ENCODE measurements around the gene PCDHB11. TPM values are rescaled to one million over a fixed set of nuclear protein-coding genes. Genes with fewer than 3 reads are reported as not detected.
A peak's percentile ranks its signal among the peaks of the same experiment; 100 is the strongest.

Gene PCDHB11
- total and polyA plus RNA-seq, 9 of the 15 experiments (the other 6 are each of a cell fraction or from before 2014, with no cell fraction given), result not detected

DNA sequence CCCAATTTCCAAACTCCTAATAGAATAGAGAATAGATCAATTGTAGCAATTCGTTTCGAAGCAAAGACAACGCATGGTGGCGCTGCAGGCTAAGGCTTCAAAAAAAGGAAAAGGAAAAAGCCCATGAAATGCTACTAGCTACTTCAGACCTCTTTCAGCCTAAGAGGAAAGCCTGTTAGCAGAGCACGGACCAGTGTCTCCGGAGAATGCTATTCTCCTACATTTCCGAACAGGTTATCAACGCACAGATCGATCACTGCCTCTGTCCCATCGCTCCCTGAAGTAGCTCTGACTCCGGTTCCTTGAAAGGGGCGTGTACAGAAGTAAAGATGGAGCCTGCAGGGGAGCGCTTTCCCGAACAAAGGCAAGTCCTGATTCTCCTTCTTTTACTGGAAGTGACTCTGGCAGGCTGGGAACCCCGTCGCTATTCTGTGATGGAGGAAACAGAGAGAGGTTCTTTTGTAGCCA is 45.9 kb downstream of the PCDHB11 start, which contains the start of gene PCDHB15:
PCDHB15 (plus strand) TSS at position 146 of the 468 bp plus-strand sequence; CDS start at position 330, 184 bp downstream.
- FAIRE-seq, result no peak
- CTCF ChIA-PET (ENCODE audit: low intra/inter-chr PET ratio), result interaction anchor here (0.6 kb wide), 2 partner anchors 313 to 336 kb away, joined by 3 read pairs; no protein-coding TSS in a partner anchor
- POLR2A ChIA-PET, result interaction anchor here (0.6 kb wide), 2 partner anchors 75 to 241 kb away, joined by 3 read pairs; partner anchors contain the start of gene TAF7
- BruUV-seq (replicated peaks), result no TSS peak
- Histone ChIP-seq H3K27ac (ENCODE audit: extremely low read depth, low read depth, low read length) (no peak within 1 kb of the TSS), H3K9me1 (ENCODE audit: control insufficient read depth, insufficient read depth, low read length) (no peaks in the 10 kb centered on the region), H4K20me1 (replicated peaks; ENCODE audit: control insufficient read depth, insufficient read depth, low read length) (no peaks in the 10 kb centered on the region), H2AFZ (ENCODE audit: low read depth, low read length) (peak within 1 kb of the TSS; percentile 77; the same call in 1 of the 2 replicates), H3K9ac (ENCODE audit: insufficient read depth in 1 of 2, low read depth in 2 of 2, low read length in 2 of 2) (no peak within 1 kb of the TSS), H3K9me3 (replicated peaks; ENCODE audit: control insufficient read depth, insufficient read depth, low read depth, low read length) (no peaks in the 10 kb centered on the region), H3K4me1 (replicated peaks in 1 of 2; ENCODE audit: control insufficient read depth in 2 of 2, insufficient read depth in 2 of 2, low read length in 2 of 2) (peaks cover 0 to 10% of the 10 kb centered on the region in 2 experiments; a peak in 1 of 5 replicates), H3K79me2 (ENCODE audit: control insufficient read depth, insufficient read depth, low read length) (no peaks in the 10 kb centered on the region), H3K4me3 (peak within 1 kb of the TSS; percentile 14; the same call in 1 of the 2 replicates), H3K36me3 (ENCODE audit: control insufficient read depth, insufficient read depth, low read length) (no peaks in the 10 kb centered on the region), H3K27me3 (ENCODE audit: control insufficient read depth in 2 of 2, insufficient read depth in 2 of 2, low read length in 2 of 2) (peaks cover 0 to 16% of the 10 kb centered on the region in 2 experiments; a peak in 2 of 5 replicates), H3K4me2 (ENCODE audit: insufficient read depth, low read length) (peak within 1 kb of the TSS; percentile 73)
- peak; percentile 58 for ATAC-seq
- peak; percentile 11 to 44 (median 17) for DNase-seq (ENCODE audit: extremely low read depth in 1 of 4, low spot score in 3 of 4)
- in situ Hi-C loops (cut with MboI) (no loop called here), intact Hi-C loops (cut with micrococcal nuclease) (loop anchor here (2.0 kb wide), 1 partner anchor 320 kb away; no protein-coding TSS in a partner anchor)
- under 1% methylated on average over 16 of the region's 16 CpGs for WGBS (ENCODE audit: insufficient coverage, low coverage, missing lambda C conversion rate)
- TF ChIP-seq STAG1 (CRISPR knock-in tag; IDR thresholded peaks at IDR 0.05; ENCODE audit: borderline replicate concordance), result no peak
- no peak for TF ChIP-seq POLR2A (conservative IDR thresholded peaks at IDR 0.05)
- TF ChIP-seq ZBTB1 (CRISPR knock-in tag; IDR thresholded peaks at IDR 0.05; ENCODE audit: borderline replicate concordance, low read depth), result no peak
- peak; percentile 40 to 57; a peak in 3 of 4 replicates for TF ChIP-seq RAD21 (CRISPR knock-in tag; conservative IDR thresholded peaks at IDR 0.05 in 1 of 2, IDR thresholded peaks at IDR 0.05 in 1 of 2)
- TF ChIP-seq, protein P1, sequence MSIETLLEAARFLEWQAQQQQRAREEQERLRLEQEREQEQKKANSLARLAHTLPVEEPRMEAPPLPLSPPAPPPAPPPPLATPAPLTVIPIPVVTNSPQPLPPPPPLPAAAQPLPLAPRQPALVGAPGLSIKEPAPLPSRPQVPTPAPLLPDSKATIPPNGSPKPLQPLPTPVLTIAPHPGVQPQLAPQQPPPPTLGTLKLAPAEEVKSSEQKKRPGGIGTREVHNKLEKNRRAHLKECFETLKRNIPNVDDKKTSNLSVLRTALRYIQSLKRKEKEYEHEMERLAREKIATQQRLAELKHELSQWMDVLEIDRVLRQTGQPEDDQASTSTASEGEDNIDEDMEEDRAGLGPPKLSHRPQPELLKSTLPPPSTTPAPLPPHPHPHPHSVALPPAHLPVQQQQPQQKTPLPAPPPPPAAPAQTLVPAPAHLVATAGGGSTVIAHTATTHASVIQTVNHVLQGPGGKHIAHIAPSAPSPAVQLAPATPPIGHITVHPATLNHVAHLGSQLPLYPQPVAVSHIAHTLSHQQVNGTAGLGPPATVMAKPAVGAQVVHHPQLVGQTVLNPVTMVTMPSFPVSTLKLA (conservative IDR thresholded peaks at IDR 0.05), result no peak
- TF ChIP-seq, protein P2, sequence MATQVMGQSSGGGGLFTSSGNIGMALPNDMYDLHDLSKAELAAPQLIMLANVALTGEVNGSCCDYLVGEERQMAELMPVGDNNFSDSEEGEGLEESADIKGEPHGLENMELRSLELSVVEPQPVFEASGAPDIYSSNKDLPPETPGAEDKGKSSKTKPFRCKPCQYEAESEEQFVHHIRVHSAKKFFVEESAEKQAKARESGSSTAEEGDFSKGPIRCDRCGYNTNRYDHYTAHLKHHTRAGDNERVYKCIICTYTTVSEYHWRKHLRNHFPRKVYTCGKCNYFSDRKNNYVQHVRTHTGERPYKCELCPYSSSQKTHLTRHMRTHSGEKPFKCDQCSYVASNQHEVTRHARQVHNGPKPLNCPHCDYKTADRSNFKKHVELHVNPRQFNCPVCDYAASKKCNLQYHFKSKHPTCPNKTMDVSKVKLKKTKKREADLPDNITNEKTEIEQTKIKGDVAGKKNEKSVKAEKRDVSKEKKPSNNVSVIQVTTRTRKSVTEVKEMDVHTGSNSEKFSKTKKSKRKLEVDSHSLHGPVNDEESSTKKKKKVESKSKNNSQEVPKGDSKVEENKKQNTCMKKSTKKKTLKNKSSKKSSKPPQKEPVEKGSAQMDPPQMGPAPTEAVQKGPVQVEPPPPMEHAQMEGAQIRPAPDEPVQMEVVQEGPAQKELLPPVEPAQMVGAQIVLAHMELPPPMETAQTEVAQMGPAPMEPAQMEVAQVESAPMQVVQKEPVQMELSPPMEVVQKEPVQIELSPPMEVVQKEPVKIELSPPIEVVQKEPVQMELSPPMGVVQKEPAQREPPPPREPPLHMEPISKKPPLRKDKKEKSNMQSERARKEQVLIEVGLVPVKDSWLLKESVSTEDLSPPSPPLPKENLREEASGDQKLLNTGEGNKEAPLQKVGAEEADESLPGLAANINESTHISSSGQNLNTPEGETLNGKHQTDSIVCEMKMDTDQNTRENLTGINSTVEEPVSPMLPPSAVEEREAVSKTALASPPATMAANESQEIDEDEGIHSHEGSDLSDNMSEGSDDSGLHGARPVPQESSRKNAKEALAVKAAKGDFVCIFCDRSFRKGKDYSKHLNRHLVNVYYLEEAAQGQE (IDR thresholded peaks at IDR 0.05; ENCODE audit: borderline replicate concordance), result peak; percentile 33; the same call in 1 of the 2 replicates
- TF ChIP-seq, protein P2 (CRISPR knock-in tag; IDR thresholded peaks at IDR 0.05; ENCODE audit: low read depth), result no peak
- TF ChIP-seq, protein P3, sequence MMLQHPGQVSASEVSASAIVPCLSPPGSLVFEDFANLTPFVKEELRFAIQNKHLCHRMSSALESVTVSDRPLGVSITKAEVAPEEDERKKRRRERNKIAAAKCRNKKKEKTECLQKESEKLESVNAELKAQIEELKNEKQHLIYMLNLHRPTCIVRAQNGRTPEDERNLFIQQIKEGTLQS (IDR thresholded peaks at IDR 0.05), result peak; percentile 33; the same call in 1 of the 2 replicates
- TF ChIP-seq, protein P3 (CRISPR knock-in tag; conservative IDR thresholded peaks at IDR 0.05), result no peak
